Choroid plexus epithelial cell (primary cell): ENCODE measurements around the gene PHF19.

Source experiments
- DNase-seq: peaks from one replicate; pipeline ENCODE4 v3.0.0-alpha.2; 2010; ENCODE audit warnings: low read depth
- H3K4me3 ChIP-seq: 2 replicates; pipeline ENCODE4 v1.5.1; 2011; ENCODE audit warnings: low read depth, mild to moderate bottlenecking, control low read depth, low read length, moderate library complexity
- TF ChIP-seq, protein P1 (sequence below): conservative IDR thresholded peaks from 2 replicates; pipeline ENCODE4 v1.5.1; 2011; ENCODE audit warnings: low read depth, mild to moderate bottlenecking, control low read depth, inconsistent platforms, low read length, moderate library complexity

PHF19 gene

DNA sequence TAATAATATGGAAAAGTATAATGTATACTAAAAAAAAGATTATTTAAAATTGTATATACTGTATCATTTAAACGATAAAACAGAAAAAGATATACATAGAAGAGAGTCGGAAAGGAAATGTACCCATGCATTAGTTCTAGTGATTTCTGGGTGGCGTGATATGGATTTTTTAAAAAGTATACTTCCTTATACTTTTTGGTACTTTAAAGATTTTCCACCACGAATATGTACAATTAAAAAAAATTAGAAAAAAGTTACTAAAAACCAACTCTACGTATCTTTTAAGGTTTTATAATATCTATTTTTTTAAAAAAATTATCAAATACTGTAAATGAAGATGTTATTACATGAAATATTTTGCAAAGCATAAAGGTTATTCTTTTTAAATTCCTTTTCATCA, 12.3 kb downstream of the PHF19 start:
- no peak overlapping the region for H3K4me3 ChIP-seq
- TF ChIP-seq, protein P1, sequence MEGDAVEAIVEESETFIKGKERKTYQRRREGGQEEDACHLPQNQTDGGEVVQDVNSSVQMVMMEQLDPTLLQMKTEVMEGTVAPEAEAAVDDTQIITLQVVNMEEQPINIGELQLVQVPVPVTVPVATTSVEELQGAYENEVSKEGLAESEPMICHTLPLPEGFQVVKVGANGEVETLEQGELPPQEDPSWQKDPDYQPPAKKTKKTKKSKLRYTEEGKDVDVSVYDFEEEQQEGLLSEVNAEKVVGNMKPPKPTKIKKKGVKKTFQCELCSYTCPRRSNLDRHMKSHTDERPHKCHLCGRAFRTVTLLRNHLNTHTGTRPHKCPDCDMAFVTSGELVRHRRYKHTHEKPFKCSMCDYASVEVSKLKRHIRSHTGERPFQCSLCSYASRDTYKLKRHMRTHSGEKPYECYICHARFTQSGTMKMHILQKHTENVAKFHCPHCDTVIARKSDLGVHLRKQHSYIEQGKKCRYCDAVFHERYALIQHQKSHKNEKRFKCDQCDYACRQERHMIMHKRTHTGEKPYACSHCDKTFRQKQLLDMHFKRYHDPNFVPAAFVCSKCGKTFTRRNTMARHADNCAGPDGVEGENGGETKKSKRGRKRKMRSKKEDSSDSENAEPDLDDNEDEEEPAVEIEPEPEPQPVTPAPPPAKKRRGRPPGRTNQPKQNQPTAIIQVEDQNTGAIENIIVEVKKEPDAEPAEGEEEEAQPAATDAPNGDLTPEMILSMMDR = no peak
- no peak for DNase-seq

DNA sequence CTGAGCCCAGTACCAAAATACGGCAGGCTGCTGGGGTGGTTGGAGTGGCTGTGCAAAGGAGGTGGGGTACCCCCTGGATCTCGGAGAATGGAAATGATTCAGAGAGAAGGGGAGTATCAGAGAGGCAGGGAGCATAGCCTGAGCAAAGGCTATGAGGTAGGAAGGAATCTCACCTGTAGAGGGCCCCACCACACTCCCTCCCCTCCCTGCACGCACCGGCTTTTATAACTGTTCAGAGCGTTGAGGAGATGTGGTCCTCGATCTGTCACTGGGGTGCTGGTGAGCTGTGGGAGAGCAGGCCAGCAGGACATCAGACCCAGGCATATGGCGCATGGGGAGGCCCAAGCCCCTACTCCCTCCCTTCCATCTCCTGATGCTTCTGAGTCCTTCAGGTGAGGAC, 13.2 kb downstream of the PHF19 start:
- TF ChIP-seq, protein P1 = no peak
- H3K4me3 ChIP-seq = no peak overlapping the region
- no peak for DNase-seq

DNA sequence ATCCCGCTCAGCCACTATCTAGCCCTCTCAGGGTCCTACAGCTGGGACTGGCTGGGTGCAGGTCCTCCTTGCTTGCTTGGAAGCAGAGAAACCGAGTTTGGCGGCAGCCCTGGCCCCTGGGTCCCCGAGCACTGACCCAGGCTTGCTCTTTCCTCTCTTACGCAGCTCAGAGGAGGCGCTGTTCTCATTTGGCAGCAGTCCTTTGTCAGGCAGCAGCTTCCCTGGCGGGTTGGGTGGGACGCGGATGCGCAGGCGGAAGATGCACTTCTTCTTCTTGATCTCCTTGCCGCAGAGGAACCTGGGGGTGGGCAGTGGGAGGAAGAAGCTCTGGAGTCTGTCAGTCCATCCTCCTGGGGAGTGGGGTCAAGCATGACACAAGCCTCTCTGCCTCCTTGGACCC, 14.5 kb downstream of the PHF19 start:
- no peak for DNase-seq
- H3K4me3 ChIP-seq = no peak overlapping the region
- TF ChIP-seq, protein P1 = no peak

DNA sequence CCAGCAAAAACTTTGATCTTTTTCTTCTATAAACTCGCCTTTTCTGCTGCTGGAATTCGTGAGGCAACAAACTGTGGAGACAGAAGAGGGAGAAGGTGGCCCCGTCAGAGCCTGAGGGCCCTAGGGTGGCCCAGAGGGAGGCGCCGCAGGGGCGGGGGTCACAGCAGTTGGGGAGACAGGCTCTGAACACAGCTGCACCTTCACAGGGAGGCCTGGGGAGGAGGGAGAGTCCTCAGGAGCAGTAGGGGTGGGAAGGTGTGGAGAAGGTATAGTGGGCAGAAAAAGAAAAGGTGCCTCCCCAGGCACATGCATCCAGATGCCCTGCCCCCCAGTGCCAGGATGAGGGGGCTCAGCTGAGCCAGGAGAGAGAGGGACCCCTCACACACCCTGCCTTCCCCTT, 15.1 kb downstream of the PHF19 start:
- TF ChIP-seq, protein P1 = no peak
- no peak overlapping the region for H3K4me3 ChIP-seq
- no peak for DNase-seq

DNA sequence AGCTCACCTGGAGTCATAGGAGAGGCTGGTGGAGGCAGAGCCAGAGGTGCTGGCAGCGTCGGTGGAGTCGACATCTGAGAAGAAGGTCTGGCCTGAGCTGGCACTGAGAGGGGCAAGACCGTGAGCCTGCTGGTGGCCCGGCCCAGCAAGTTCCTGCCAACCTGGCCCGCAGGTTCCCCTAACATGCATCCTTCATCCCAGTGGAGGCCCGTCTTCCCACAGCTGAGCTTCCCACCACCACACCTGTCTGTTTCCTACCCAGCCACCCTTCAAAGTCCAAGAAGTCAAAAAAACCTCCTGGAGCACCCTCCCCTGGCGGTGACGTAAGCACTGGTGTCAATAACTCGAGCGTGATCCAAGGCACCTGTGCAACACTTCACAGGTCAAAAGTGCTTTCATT, 16.9 kb downstream of the PHF19 start:
- H3K4me3 ChIP-seq = no peak overlapping the region
- TF ChIP-seq, protein P1 = no peak
- DNase-seq = no peak

DNA sequence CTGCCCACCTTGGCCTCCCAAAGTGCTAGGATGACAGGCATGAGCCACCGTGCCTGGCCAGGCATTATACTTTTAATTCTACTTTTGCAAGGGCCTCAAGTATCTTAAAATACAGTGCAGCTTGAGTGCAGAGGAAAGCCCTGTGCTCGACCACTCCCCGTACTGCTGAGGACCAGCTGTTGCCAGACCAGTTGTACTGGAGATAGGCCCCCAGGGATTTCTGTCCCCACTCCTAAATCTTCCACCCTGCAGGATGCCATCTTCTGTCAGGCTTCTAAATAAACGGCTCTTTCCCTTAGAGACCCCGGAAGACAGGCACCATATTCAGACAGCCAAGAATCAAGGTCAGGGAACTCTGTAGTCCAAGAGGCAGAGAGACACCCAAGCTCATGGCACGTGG, 17.6 kb downstream of the PHF19 start:
- no peak overlapping the region for H3K4me3 ChIP-seq
- TF ChIP-seq, protein P1 = no peak
- DNase-seq = no peak

DNA sequence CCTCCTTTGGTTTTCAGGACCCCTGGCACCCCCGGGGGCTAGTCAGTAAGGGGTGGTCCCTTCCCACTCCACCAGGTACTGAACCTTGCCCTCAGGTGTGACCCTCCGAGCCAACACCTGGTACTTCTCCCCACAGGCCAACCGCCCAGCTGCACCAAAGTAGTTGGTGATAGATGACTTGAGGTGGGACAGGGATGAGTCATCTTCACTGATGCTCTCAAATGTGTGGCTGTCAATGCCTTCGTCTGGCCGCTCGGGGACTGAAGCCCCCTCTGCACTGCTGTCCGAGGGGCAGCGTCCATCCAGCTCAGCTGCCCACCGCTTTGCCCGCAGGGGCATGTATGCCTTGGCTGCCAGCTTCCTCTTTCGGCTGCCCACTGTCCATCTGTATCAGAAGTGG, 19.1 kb downstream of the PHF19 start:
- no peak overlapping the region for H3K4me3 ChIP-seq
- TF ChIP-seq, protein P1 = no peak
- no peak for DNase-seq
